GM18870 (cell line): ENCODE data around the gene BMAL2.

Experiments
- ATAC-seq: cut with Tn5 transposase; IDR thresholded peaks from one replicate; pipeline ENCODE4 v1.9.1; 2021; ENCODE audit warnings: moderate library complexity; ENCODE audit not compliant: unreplicated experiment

The BMAL2 gene

DNA sequence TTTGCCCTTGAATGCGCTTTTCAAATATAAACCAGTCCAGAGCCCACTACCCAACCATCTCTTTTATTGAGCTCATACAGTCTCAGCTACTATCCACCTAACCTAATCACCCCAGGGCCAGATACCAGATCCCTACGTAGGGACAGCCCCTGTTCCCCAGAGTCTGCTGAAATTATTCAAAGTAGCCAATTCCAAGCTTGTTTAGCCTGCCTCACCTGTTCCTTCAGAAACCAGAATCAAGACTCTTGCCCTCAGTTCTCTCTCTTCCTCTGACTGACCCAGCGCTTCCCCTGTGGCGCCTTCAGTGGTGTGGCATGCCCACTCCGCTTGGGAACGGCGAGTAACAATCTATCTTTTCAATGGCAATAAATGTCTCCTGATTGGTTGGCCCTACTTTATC lies 18.8 kb downstream of the BMAL2 start:
- ATAC-seq, result no peak

DNA sequence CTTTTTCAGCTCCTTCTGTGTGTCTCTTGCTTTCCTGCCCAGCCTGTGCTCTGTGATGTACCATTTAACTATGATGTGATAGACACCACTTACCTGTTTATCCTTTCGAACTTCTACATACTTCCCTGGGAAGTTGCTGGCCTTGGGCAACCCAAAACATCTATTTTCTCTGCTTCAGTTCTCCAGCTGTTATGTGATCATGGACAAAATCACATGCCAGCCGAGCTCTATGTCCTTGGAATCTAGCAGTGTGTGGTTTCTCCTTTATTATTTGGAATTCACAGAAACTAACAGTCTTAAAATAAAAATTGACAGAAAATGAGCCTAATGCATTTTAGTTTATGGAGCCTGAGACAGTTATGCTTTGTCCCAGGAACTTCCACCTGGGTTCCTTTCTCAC lies 22.9 kb downstream of the BMAL2 start:
- ATAC-seq, result no peak

- no peak for ATAC-seq
Measured at GRCh38 chr12:27355979-27356378, 23.3 kb downstream of the BMAL2 start.

- ATAC-seq, result no peak
Measured at GRCh38 chr12:27359578-27360340, 27.1 kb downstream of the BMAL2 start.

DNA sequence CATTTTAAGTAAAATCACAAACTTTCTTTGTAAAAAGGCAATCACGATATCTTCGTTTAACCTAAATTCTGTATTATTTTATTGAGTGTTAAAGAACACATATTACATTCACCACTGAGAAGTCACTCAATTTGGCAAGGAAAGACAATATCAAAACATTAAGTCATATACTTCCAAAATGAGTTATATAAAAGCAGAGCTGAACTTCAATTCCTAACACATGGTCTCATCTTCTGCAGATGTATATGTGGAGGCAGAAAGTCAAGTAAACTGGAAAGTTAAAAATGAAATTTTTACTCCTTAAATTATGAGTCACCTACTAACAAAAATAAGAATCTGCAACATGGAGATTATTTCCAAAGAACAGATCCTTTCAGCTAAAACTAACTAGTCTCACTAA lies 28.7 kb downstream of the BMAL2 start:
- ATAC-seq, result no peak

GRCh38 chr12:27366621-27367020 lies 34.0 kb downstream of the BMAL2 start:
- ATAC-seq, result no peak

DNA sequence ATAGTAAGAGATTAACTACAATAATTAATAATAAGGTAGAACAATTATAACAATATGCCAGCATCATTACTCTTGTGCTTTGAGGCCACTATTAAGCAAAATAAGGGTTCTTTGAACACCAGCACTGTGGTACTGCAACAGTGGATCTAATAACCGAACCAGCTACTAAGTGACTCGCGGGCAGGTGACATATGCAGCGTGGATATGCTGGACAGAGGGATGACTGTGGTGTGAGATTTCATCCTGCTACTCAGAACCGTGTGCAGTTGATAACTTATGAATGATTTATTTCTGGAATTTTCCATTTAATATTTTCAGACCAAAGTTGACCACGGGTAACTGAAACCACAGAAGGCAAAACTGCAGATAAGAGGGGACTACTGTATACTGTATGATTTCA lies 34.4 kb downstream of the BMAL2 start:
- ATAC-seq, result no peak

DNA sequence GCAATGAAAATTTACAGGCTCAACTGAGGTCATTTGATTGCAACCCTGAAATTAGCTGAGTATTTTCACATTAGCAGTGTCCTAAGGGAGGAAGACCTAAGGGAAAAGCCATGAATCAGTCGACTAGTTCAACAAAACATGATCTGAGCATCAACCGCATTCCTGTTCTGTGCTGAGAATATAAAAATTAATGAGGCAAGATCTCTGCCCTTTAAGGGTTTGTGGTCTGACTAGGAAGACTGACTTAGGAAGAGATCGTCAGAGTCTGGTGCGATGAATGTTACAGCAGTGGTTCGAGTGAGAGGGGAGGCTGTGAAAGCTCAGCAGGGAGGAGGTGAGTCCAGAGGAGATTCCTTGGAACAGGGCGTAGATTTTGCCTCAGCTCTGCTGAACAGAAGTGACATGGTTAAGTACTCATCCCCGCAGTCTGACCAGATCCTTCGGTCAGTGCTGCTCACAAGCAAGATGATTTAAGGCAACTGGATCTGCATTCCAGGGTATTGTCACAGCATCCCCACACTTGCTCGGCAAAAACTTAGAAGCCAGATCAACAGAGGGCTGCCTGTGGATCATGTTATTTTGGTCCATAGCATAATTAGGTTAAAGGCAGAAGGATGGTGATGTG lies 49.6 kb downstream of the BMAL2 start:
- ATAC-seq, result no peak
